NCI-H226 (cell line): ENCODE data around the gene ZNRF1.
"Not testable (repeated sequence)": the region's sequence is repeated elsewhere in the genome, so short reads cannot be mapped to it uniquely, and the experiment has no call there.

Source experiments
- DNase-seq: peaks from one replicate; pipeline ENCODE4 v3.0.0-alpha.2; 2015

Gene ZNRF1

DNA sequence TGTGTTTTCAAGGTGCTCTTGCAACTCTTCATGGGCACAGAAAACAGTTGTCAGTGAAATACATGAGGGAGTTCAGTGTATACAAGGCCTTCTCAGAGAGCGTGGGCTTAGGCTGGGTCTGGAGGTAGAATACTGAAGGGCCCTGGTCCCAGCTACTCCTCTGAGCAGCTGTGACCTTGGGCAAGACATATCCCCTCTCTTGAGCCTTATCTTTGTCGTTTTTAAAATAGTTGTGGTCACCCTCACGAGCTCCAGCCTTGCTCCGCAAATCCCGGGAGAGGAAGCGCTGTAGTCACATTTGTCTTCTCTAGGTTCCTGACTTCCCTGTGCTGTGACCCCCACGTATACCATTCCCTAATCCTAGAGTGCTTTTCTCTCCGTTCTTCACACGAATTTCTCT lies 3.6 kb downstream of the ZNRF1 start:
- no peak for DNase-seq

- DNase-seq = no peak
Measured at GRCh38 chr16:75003931-75004330, 5.1 kb downstream of the ZNRF1 start.

- DNase-seq = no peak
Measured at GRCh38 chr16:75004460-75004859, 5.6 kb downstream of the ZNRF1 start.

- DNase-seq = no peak
Measured at GRCh38 chr16:75005697-75006096, 6.9 kb downstream of the ZNRF1 start.

- no peak for DNase-seq
Measured at GRCh38 chr16:75007443-75007842, 8.6 kb downstream of the ZNRF1 start.

GRCh38 chr16:75010427-75010826 lies 11.6 kb downstream of the ZNRF1 start:
- no peak for DNase-seq

GRCh38 chr16:75011634-75012307 lies 12.9 kb downstream of the ZNRF1 start:
- peak; percentile 90 for DNase-seq

- DNase-seq = no peak
Measured at GRCh38 chr16:75012380-75013081, 13.7 kb downstream of the ZNRF1 start.

DNA sequence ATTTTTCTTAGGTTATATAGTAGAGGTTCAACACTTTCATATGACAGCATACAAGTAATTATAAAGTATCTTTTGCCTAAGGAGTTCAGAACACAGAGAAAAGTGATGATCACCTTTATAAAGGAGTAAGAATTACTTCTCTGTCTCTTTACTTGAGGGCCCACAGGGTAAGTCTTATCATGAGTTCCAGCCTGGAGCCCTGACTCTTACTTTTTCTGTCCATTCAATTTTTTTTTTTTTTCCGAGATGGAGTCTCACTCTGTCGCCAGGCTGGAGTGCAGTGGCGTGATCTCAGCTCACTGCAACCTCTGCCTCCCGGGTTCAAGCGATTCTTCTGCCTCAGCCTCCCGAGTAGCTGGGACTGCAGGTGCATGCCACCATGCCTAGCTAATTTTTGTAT lies 14.3 kb downstream of the ZNRF1 start:
- DNase-seq = not testable (repeated sequence)

DNA sequence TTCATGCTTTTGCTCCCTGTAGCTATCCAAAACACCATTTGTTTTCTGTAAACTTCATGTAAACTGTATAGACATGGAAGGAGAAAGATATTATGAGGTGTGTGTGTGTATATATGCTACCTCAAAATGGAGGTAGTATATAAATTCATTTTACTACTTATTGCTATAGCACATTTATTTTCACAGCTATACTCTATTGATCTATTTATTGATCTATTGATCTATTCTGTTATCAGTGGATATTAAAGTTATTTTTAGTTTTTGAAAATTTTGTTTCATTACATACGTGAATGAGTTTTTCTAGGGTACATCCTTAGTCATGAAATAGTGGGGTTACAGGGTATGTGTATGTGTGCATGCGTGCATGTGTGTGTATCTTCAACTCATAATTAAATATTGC lies 15.5 kb downstream of the ZNRF1 start:
- no peak for DNase-seq

- DNase-seq = not testable (repeated sequence)
Measured at GRCh38 chr16:75016451-75017081, 17.7 kb downstream of the ZNRF1 start.

GRCh38 chr16:75017670-75018525 lies 19.1 kb downstream of the ZNRF1 start:
- no peak for DNase-seq

DNA sequence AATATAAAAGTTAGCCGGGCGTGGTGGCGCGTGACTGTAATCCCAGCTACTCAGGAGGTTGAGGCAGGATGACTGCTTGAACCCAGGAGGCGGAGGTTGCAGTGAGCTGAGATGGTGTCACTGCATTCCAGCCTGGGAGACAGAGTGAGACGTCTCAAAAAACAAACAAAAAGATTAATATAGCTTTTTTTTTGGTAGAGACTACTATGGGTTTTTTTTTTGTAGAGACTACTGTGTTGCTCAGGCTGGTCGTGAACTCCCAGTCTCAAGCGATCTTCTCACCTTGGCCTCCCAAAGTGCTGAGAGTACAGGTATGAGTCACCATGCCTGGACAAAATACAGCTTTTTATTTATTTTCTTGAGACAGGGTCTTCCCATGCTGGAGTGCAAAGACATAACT lies 20.2 kb downstream of the ZNRF1 start:
- no peak for DNase-seq

DNA sequence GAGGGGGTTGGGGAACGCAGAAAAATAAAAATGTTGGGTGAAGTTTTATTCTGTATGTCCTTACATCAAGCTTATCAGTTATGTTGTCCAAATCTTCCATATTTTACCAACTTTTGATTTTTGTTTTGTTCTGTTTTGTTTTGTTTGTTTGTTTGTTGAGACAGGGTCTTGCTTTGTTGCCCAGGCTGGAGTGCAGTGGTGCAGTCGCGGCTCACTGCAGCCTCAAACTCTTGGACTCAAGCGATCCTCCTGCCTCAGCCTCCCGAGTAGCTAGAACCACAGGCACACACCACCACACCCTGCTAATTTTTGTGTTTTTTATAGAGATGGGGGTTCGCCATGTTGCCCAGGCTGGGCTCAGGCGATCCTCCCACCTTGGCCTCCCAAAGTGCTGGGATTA lies 20.8 kb downstream of the ZNRF1 start:
- no peak for DNase-seq

GRCh38 chr16:75021410-75021809 lies 22.6 kb downstream of the ZNRF1 start:
- DNase-seq = no peak

GRCh38 chr16:75022567-75022966 lies 23.7 kb downstream of the ZNRF1 start:
- no peak for DNase-seq

DNA sequence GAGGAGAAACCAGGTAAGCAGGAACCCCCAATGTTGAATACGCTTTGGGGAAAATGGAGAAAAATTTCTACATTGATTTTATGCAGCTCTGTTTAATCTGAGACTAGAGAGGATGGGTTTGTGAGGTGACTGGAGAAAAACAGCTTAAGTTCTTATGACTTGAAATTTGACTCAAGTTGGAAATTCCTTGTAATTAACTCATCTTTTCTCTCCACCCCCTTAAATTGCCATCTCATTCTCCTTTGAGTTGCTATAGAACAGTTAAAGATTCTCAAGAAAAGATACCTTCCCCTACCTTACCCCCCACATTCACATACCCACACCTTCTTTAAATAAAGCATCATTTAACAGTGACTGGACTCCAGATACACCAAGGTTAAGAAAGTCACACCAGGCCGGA lies 24.2 kb downstream of the ZNRF1 start:
- no peak for DNase-seq

DNA sequence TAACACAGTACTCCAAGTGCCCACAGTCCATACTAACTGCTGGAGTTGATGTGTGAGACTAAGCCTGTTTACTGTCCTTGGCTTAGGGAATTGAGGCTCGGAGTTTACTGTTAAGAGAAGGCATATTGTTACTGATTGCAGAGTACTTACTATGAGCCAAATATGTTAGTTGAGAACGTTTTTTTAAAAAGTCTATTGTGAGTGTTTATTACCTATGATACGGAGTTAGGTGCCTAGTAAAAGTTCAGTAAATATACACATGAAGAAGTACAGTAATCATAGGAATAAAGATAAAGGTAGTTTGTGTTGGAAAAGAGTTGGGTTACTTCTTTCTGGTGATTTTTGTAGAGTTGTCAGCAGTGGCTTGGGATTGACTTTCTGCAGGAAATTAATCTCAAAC lies 25.4 kb downstream of the ZNRF1 start:
- DNase-seq = no peak

- DNase-seq = no peak
Measured at GRCh38 chr16:75024594-75024993, 25.8 kb downstream of the ZNRF1 start.

GRCh38 chr16:75025761-75026160 lies 26.9 kb downstream of the ZNRF1 start:
- DNase-seq = no peak

- peak; percentile 85 for DNase-seq
Measured at GRCh38 chr16:75026239-75026891, 27.5 kb downstream of the ZNRF1 start.

- peak; percentile 43 for DNase-seq
Measured at GRCh38 chr16:75026892-75027391, 28.1 kb downstream of the ZNRF1 start.
